Measurements from ENCODE around the gene MYO5A. TPM values are rescaled to one million over a fixed set of nuclear protein-coding genes. Genes with fewer than 3 reads are reported as not detected.
"Not testable (repeated sequence)": the region's sequence is repeated elsewhere in the genome, so short reads cannot be mapped to it uniquely, and the experiment has no call there.

MYO5A gene
- total RNA-seq: 26.2 and 27.8 TPM in 2 replicates

GRCh38 chr15:52528564-52529340 is at the start of gene MYO5A:
Gene MYO5A (minus strand): TSS chr15:52528880. CDS start chr15:52528806, 74 bp downstream.
- H3K27ac Mint-ChIP-seq: peak within 1 kb of the TSS; percentile 83
- H3K9me3 Mint-ChIP-seq: no peaks in the 10 kb centered on the region
- DNase-seq (ENCODE audit: low spot score): peak; percentile 76
- peaks cover 29% of the 10 kb centered on the region for H3K4me1 Mint-ChIP-seq (ENCODE audit: low read depth)
- peaks cover 16% of the 10 kb centered on the region for H3K27me3 Mint-ChIP-seq (ENCODE audit: insufficient read depth)
- H3K4me3 Mint-ChIP-seq: peak within 1 kb of the TSS; percentile 94
- intact Hi-C loops (cut with micrococcal nuclease): loop anchor here (1.0 to 5.0 kb wide), 8 partner anchors 31 to 272 kb away; partner anchors contain the start of genes ARPP19 and ATOSA
- peaks cover 3% of the 10 kb centered on the region for H3K36me3 Mint-ChIP-seq (ENCODE audit: low read depth)

- Mint-ChIP-seq H3K4me3 (no peak overlapping the region), H3K27ac (no peak overlapping the region), H3K36me3 (ENCODE audit: low read depth) (peaks cover 10% of the 10 kb centered on the region), H3K27me3 (ENCODE audit: insufficient read depth) (peaks cover 4% of the 10 kb centered on the region), H3K9me3 (peaks cover 9% of the 10 kb centered on the region), H3K4me1 (ENCODE audit: low read depth) (no peaks in the 10 kb centered on the region)
- DNase-seq (ENCODE audit: low spot score): no peak
- intact Hi-C loops (cut with micrococcal nuclease): no loop called here
These were observed 48.0 kb upstream of the MYO5A start for GRCh38 chr15:52576692-52577091.

GRCh38 chr15:52575573-52575972 is 46.9 kb upstream of the MYO5A start:
- H3K36me3 Mint-ChIP-seq (ENCODE audit: low read depth); intact Hi-C loops (cut with micrococcal nuclease); H3K27ac Mint-ChIP-seq; H3K9me3 Mint-ChIP-seq; DNase-seq (ENCODE audit: low spot score); H3K4me1 Mint-ChIP-seq (ENCODE audit: low read depth); H3K27me3 Mint-ChIP-seq (ENCODE audit: insufficient read depth); H3K4me3 Mint-ChIP-seq: not testable (repeated sequence)

GRCh38 chr15:52575072-52575471 is 46.4 kb upstream of the MYO5A start:
- no peaks in the 10 kb centered on the region for H3K4me1 Mint-ChIP-seq (ENCODE audit: low read depth)
- intact Hi-C loops (cut with micrococcal nuclease): no loop called here
- peaks cover 9% of the 10 kb centered on the region for H3K9me3 Mint-ChIP-seq
- H3K27ac Mint-ChIP-seq: no peak overlapping the region
- no peak overlapping the region for H3K4me3 Mint-ChIP-seq
- H3K27me3 Mint-ChIP-seq (ENCODE audit: insufficient read depth): peaks cover 4% of the 10 kb centered on the region
- peaks cover 6% of the 10 kb centered on the region for H3K36me3 Mint-ChIP-seq (ENCODE audit: low read depth)
- no peak for DNase-seq (ENCODE audit: low spot score)

- H3K27ac Mint-ChIP-seq; H3K9me3 Mint-ChIP-seq; DNase-seq (ENCODE audit: low spot score); H3K4me3 Mint-ChIP-seq; H3K4me1 Mint-ChIP-seq (ENCODE audit: low read depth); H3K27me3 Mint-ChIP-seq (ENCODE audit: insufficient read depth); intact Hi-C loops (cut with micrococcal nuclease); H3K36me3 Mint-ChIP-seq (ENCODE audit: low read depth): not testable (repeated sequence)
These were observed 45.9 kb upstream of the MYO5A start for GRCh38 chr15:52574623-52575022.

GRCh38 chr15:52568601-52569585 is 40.2 kb upstream of the MYO5A start, which contains the start of gene ARPP19:
Gene ARPP19 (minus strand): TSS chr15:52569030. CDS start chr15:52568892, 138 bp downstream.
- peaks cover 41% of the 10 kb centered on the region for H3K4me1 Mint-ChIP-seq (ENCODE audit: low read depth)
- H3K36me3 Mint-ChIP-seq (ENCODE audit: low read depth): peaks cover 18% of the 10 kb centered on the region
- intact Hi-C loops (cut with micrococcal nuclease): loop anchor here (1.0 to 5.0 kb wide), 7 partner anchors 11 to 312 kb away; partner anchors contain the start of gene ATOSA

GRCh38 chr15:52567871-52568600 is 39.4 kb upstream of the MYO5A start:
- Mint-ChIP-seq H3K36me3 (ENCODE audit: low read depth) (peaks cover 15% of the 10 kb centered on the region), H3K4me1 (ENCODE audit: low read depth) (peaks cover 47% of the 10 kb centered on the region), H3K4me3 (peak overlapping the region; percentile 92), H3K27ac (peak overlapping the region; percentile 97), H3K27me3 (ENCODE audit: insufficient read depth) (no peaks in the 10 kb centered on the region), H3K9me3 (no peaks in the 10 kb centered on the region)
- DNase-seq (ENCODE audit: low spot score): peak; percentile 19
- intact Hi-C loops (cut with micrococcal nuclease): loop anchor here (2.0 to 5.0 kb wide), 4 partner anchors 89 to 311 kb away; partner anchors contain the start of gene ATOSA

More at GRCh38 chr15:52568601-52569585, 40.2 kb upstream of the MYO5A start, which contains the start of gene ARPP19:
- peak; percentile 75 for DNase-seq (ENCODE audit: low spot score)
- peaks cover 4% of the 10 kb centered on the region for H3K9me3 Mint-ChIP-seq
- peaks cover 4% of the 10 kb centered on the region for H3K27me3 Mint-ChIP-seq (ENCODE audit: insufficient read depth)
- H3K4me3 Mint-ChIP-seq: peak within 1 kb of the TSS; percentile 92
- H3K27ac Mint-ChIP-seq: peak within 1 kb of the TSS; percentile 99

GRCh38 chr15:52566889-52567288 is 38.2 kb upstream of the MYO5A start:
- no peak for DNase-seq (ENCODE audit: low spot score)
- intact Hi-C loops (cut with micrococcal nuclease): loop anchor here (5.0 kb wide), 1 partner anchor 90 kb away; no protein-coding TSS in a partner anchor
- H3K4me3 Mint-ChIP-seq: peak overlapping the region; percentile 92
- peaks cover 55% of the 10 kb centered on the region for H3K4me1 Mint-ChIP-seq (ENCODE audit: low read depth)
- no peaks in the 10 kb centered on the region for H3K27me3 Mint-ChIP-seq (ENCODE audit: insufficient read depth)
- no peaks in the 10 kb centered on the region for H3K9me3 Mint-ChIP-seq
- H3K27ac Mint-ChIP-seq: peak overlapping the region; percentile 34
- H3K36me3 Mint-ChIP-seq (ENCODE audit: low read depth): peaks cover 17% of the 10 kb centered on the region

- peaks cover 20% of the 10 kb centered on the region for H3K36me3 Mint-ChIP-seq (ENCODE audit: low read depth)
- not testable (repeated sequence) for DNase-seq (ENCODE audit: low spot score); H3K9me3 Mint-ChIP-seq; H3K27me3 Mint-ChIP-seq (ENCODE audit: insufficient read depth)
- peak overlapping the region; percentile 67 for H3K27ac Mint-ChIP-seq
- peak overlapping the region; percentile 35 for H3K4me3 Mint-ChIP-seq
- peaks cover 65% of the 10 kb centered on the region for H3K4me1 Mint-ChIP-seq (ENCODE audit: low read depth)
- intact Hi-C loops (cut with micrococcal nuclease): loop anchor here (5.0 kb wide), 1 partner anchor 92 kb away; no protein-coding TSS in a partner anchor
These were observed 37.0 kb upstream of the MYO5A start for GRCh38 chr15:52565417-52566358.

- intact Hi-C loops (cut with micrococcal nuclease): no loop called here
- no peaks in the 10 kb centered on the region for H3K9me3 Mint-ChIP-seq
These were observed 34.9 kb upstream of the MYO5A start for GRCh38 chr15:52563501-52564060.

GRCh38 chr15:52559575-52559974 is 30.9 kb upstream of the MYO5A start:
- Mint-ChIP-seq H3K36me3 (ENCODE audit: low read depth) (peaks cover 30% of the 10 kb centered on the region), H3K27me3 (ENCODE audit: insufficient read depth) (no peaks in the 10 kb centered on the region), H3K9me3 (no peaks in the 10 kb centered on the region), H3K4me1 (ENCODE audit: low read depth) (peaks cover 74% of the 10 kb centered on the region), H3K4me3 (peak overlapping the region; percentile 60), H3K27ac (peak overlapping the region; percentile 87)
- no peak for DNase-seq (ENCODE audit: low spot score)
- intact Hi-C loops (cut with micrococcal nuclease): loop anchor here (1.0 to 5.0 kb wide), 10 partner anchors 30 to 822 kb away; partner anchors contain the start of genes ATOSA and LYSMD2

More at GRCh38 chr15:52563501-52564060, 34.9 kb upstream of the MYO5A start:
- no peaks in the 10 kb centered on the region for H3K27me3 Mint-ChIP-seq (ENCODE audit: insufficient read depth)
- H3K4me3 Mint-ChIP-seq: no peak overlapping the region
- H3K27ac Mint-ChIP-seq: no peak overlapping the region
- no peak for DNase-seq (ENCODE audit: low spot score)
- H3K4me1 Mint-ChIP-seq (ENCODE audit: low read depth): peaks cover 80% of the 10 kb centered on the region
- peaks cover 28% of the 10 kb centered on the region for H3K36me3 Mint-ChIP-seq (ENCODE audit: low read depth)
